GM19372 (cell line): ENCODE measurements around the gene SLC8A2.
"Not testable (repeated sequence)": the region's sequence is repeated elsewhere in the genome, so short reads cannot be mapped to it uniquely, and the experiment has no call there.

Experiments used
- ATAC-seq: cut with Tn5 transposase; IDR thresholded peaks from one replicate; pipeline ENCODE4 v1.9.1; 2021; ENCODE audit warnings: mild to moderate bottlenecking, low read depth, moderate library complexity; ENCODE audit not compliant: unreplicated experiment

The SLC8A2 gene

GRCh38 chr19:47389150-47389556 lies 82.5 kb downstream of the SLC8A2 start:
- ATAC-seq: no peak

GRCh38 chr19:47388721-47389120 lies 83.0 kb downstream of the SLC8A2 start:
- not testable (repeated sequence) for ATAC-seq

GRCh38 chr19:47387623-47388022 lies 84.1 kb downstream of the SLC8A2 start:
- not testable (repeated sequence) for ATAC-seq

GRCh38 chr19:47386582-47386981 lies 85.1 kb downstream of the SLC8A2 start:
- ATAC-seq: not testable (repeated sequence)

- ATAC-seq: not testable (repeated sequence)
These were observed 87.2 kb downstream of the SLC8A2 start for GRCh38 chr19:47384533-47384932.

- not testable (repeated sequence) for ATAC-seq
These were observed 87.8 kb downstream of the SLC8A2 start for GRCh38 chr19:47383890-47384289.

- no peak for ATAC-seq
These were observed 89.9 kb downstream of the SLC8A2 start for GRCh38 chr19:47381653-47382279.

- no peak for ATAC-seq
These were observed 90.6 kb downstream of the SLC8A2 start for GRCh38 chr19:47381121-47381520.

GRCh38 chr19:47380559-47380958 lies 91.1 kb downstream of the SLC8A2 start:
- ATAC-seq: no peak

- no peak for ATAC-seq
These were observed 92.2 kb downstream of the SLC8A2 start for GRCh38 chr19:47379381-47379938.

GRCh38 chr19:47378246-47378645 lies 93.4 kb downstream of the SLC8A2 start:
- no peak for ATAC-seq
